ENCODE results near the gene CCDC106.

Gene CCDC106

DNA sequence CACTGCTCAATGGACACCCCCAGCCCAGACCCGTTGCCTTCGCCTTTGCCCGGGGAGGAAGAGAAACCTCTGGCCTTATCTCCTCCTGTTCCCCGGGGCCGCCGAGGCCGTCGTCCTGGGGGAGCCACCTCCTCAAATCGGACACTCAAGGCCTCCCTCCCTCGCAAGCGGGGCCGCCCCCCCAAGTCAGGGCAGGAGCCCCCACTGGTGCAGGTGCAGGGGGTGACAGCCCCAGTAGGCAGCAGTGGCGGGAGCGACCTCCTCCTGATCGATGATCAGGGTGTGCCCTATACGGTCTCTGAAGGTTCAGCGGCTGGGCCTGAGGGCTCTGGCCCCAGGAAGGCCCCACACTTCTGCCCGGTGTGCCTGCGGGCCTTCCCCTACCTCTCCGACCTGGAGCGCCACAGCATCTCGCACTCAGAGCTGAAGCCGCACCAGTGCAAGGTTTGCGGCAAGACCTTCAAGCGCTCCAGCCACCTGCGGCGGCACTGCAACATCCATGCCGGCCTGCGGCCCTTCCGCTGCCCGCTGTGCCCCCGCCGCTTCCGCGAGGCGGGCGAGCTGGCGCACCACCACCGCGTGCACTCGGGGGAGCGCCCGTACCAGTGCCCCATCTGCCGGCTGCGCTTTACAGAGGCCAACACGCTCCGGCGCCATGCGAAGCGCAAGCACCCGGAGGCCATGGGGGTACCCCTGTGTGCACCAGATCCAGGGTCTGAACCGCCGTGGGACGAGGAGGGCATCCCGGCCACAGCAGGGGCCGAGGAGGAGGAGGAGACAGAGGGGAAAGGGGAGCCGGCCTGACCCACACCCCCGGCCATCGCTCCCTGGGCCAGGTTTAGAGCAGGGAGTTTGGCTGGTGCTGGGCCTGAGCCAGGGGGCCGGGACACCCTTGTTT is 45.7 kb upstream of the CCDC106 start:
- Histone ChIP-seq H3K4me3 (ENCODE audit: low read length, poor library complexity, severe bottlenecking) (no peak overlapping the region), H2AFZ (ENCODE audit: low read length) (no peak overlapping the region)
- TF ChIP-seq, protein P1, sequence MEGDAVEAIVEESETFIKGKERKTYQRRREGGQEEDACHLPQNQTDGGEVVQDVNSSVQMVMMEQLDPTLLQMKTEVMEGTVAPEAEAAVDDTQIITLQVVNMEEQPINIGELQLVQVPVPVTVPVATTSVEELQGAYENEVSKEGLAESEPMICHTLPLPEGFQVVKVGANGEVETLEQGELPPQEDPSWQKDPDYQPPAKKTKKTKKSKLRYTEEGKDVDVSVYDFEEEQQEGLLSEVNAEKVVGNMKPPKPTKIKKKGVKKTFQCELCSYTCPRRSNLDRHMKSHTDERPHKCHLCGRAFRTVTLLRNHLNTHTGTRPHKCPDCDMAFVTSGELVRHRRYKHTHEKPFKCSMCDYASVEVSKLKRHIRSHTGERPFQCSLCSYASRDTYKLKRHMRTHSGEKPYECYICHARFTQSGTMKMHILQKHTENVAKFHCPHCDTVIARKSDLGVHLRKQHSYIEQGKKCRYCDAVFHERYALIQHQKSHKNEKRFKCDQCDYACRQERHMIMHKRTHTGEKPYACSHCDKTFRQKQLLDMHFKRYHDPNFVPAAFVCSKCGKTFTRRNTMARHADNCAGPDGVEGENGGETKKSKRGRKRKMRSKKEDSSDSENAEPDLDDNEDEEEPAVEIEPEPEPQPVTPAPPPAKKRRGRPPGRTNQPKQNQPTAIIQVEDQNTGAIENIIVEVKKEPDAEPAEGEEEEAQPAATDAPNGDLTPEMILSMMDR (conservative IDR thresholded peaks at IDR 0.05; ENCODE audit: low read length): no peak
- no peak for TF ChIP-seq EZH2phosphoT487 (IDR thresholded peaks at IDR 0.05; ENCODE audit: borderline replicate concordance)

DNA sequence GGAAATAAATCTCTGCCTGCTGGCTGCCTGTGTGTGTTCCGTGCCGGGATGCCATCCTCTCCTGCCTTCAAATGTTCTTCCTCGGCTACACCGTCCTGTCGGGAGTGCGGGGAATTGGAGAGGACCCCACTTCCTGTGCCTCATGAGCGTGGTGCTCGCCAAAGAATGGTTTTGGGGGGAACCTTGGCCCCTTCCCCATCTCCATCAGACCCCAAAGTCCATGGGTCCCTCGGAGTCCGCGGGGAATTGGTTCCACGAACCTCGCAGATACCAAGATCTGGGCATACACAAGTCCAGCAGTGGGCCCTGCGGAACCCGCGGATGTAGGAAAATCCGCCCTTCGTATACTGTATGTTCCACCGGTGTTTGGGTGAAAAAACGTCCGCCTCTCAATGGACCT is 44.9 kb upstream of the CCDC106 start:
- H3K27me3 ChIP-seq (ENCODE audit: insufficient read depth, low read length, poor library complexity, severe bottlenecking): no peaks in the 10 kb centered on the region

More for the DNA sequence above, 45.7 kb upstream of the CCDC106 start:
- Histone ChIP-seq H4K20me1 (ENCODE audit: insufficient read depth, low read length, poor library complexity, severe bottlenecking) (peaks cover 17% of the 10 kb centered on the region), H3F3A (ENCODE audit: low read depth) (peaks cover 10% of the 10 kb centered on the region), H3K9me2 (replicated peaks; ENCODE audit: low read depth, low read length) (no peaks in the 10 kb centered on the region), H3K27me3 (ENCODE audit: insufficient read depth, low read length, poor library complexity, severe bottlenecking) (no peaks in the 10 kb centered on the region), H3K79me2 (ENCODE audit: insufficient read depth, low read length) (peaks cover 43% of the 10 kb centered on the region), H3K4me1 (ENCODE audit: insufficient read depth, low read length, poor library complexity, severe bottlenecking) (peaks cover 36% of the 10 kb centered on the region), H3K9ac (ENCODE audit: low read depth, low read length, poor library complexity, severe bottlenecking) (peak overlapping the region; percentile 97), H3K4me2 (ENCODE audit: low read depth, low read length, poor library complexity, severe bottlenecking) (no peak overlapping the region), H3K9me3 (ENCODE audit: insufficient read depth, low read depth, low read length) (no peaks in the 10 kb centered on the region), H3K36me3 (ENCODE audit: insufficient read depth, low read length) (no peaks in the 10 kb centered on the region)

DNA sequence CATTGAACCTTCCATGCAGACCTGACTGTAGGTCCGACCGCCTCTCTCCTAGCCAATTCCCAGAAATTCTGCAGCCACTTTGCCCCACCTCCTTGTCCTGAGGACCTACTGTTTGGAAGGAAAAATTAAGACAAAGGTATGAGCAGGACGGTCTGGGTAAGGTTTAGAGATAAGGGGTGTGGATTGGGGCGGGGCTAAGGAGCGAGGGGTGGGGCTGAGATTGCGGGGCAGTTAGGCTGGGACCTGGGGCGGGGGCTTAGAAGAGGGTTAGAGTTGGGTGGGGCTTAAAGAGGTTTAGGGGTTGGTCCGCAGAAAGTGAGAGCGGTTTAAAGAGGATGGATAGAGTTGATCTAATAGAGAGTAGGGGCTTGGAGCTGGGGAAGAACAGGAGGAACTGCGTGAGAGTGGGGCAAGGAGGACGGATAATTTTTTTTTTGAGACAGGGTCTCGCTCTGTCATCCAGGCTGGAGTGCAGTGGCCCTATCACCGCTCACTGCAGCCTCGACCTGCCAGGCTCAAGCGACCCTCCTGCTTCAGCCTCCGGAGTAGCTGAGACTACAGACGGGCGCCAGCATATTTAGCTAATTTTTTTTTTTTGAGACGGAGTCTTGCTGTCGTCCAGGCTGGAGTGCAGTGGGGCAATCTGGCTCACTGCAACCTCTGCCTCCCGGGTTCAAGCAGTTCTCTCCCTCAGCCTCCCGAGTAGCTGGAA is 44.3 kb upstream of the CCDC106 start:
- Histone ChIP-seq H3K4me2 (ENCODE audit: low read depth, low read length, poor library complexity, severe bottlenecking) (peak overlapping the region; percentile 100), H2AFZ (ENCODE audit: low read length) (no peak overlapping the region), H3K9me3 (ENCODE audit: insufficient read depth, low read depth, low read length) (no peaks in the 10 kb centered on the region), H3K9ac (ENCODE audit: low read depth, low read length, poor library complexity, severe bottlenecking) (peak overlapping the region; percentile 99), H3K36me3 (ENCODE audit: insufficient read depth, low read length) (no peaks in the 10 kb centered on the region), H3F3A (ENCODE audit: low read depth) (peaks cover 10% of the 10 kb centered on the region), H3K4me1 (ENCODE audit: insufficient read depth, low read length, poor library complexity, severe bottlenecking) (peaks cover 36% of the 10 kb centered on the region), H3K27me3 (ENCODE audit: insufficient read depth, low read length, poor library complexity, severe bottlenecking) (no peaks in the 10 kb centered on the region), H3K79me2 (ENCODE audit: insufficient read depth, low read length) (peaks cover 49% of the 10 kb centered on the region), H3K4me3 (ENCODE audit: low read length, poor library complexity, severe bottlenecking) (peak overlapping the region; percentile 98), H3K9me2 (replicated peaks; ENCODE audit: low read depth, low read length) (no peaks in the 10 kb centered on the region), H4K20me1 (ENCODE audit: insufficient read depth, low read length, poor library complexity, severe bottlenecking) (peaks cover 18% of the 10 kb centered on the region)
- TF ChIP-seq, protein P1 (conservative IDR thresholded peaks at IDR 0.05; ENCODE audit: low read length): no peak
- no peak for TF ChIP-seq EZH2phosphoT487 (IDR thresholded peaks at IDR 0.05; ENCODE audit: borderline replicate concordance)

More for the DNA sequence above, 44.9 kb upstream of the CCDC106 start:
- H3K9me2 ChIP-seq (replicated peaks; ENCODE audit: low read depth, low read length): no peaks in the 10 kb centered on the region
- H3K9me3 ChIP-seq (ENCODE audit: insufficient read depth, low read depth, low read length): no peaks in the 10 kb centered on the region
- peaks cover 39% of the 10 kb centered on the region for H3K4me1 ChIP-seq (ENCODE audit: insufficient read depth, low read length, poor library complexity, severe bottlenecking)
- H3K4me3 ChIP-seq (ENCODE audit: low read length, poor library complexity, severe bottlenecking): no peak overlapping the region
- H3F3A ChIP-seq (ENCODE audit: low read depth): peaks cover 10% of the 10 kb centered on the region
- no peak overlapping the region for H2AFZ ChIP-seq (ENCODE audit: low read length)
- H3K4me2 ChIP-seq (ENCODE audit: low read depth, low read length, poor library complexity, severe bottlenecking): no peak overlapping the region
- TF ChIP-seq, protein P1 (conservative IDR thresholded peaks at IDR 0.05; ENCODE audit: low read length): no peak
- TF ChIP-seq EZH2phosphoT487 (IDR thresholded peaks at IDR 0.05; ENCODE audit: borderline replicate concordance): no peak
- H4K20me1 ChIP-seq (ENCODE audit: insufficient read depth, low read length, poor library complexity, severe bottlenecking): peaks cover 22% of the 10 kb centered on the region
- no peak overlapping the region for H3K9ac ChIP-seq (ENCODE audit: low read depth, low read length, poor library complexity, severe bottlenecking)
- no peaks in the 10 kb centered on the region for H3K36me3 ChIP-seq (ENCODE audit: insufficient read depth, low read length)
- H3K79me2 ChIP-seq (ENCODE audit: insufficient read depth, low read length): peaks cover 48% of the 10 kb centered on the region

All from Loucy (cell line).